ENCODE measurements around the gene MBD3L2. TPM values are rescaled to one million over a fixed set of nuclear protein-coding genes. Genes with fewer than 3 reads are reported as not detected.
"Not testable (repeated sequence)": the region's sequence is repeated elsewhere in the genome, so short reads cannot be mapped to it uniquely, and the experiment has no call there.

The MBD3L2 gene
- polyA plus RNA-seq, 5 donors: not detected

GRCh38 chr19:7059977-7060376 is 10.9 kb downstream of the MBD3L2 start:
- DNase-seq: not testable (repeated sequence)

- no peak for DNase-seq
Observed at GRCh38 chr19:7063339-7063738, 14.2 kb downstream of the MBD3L2 start.

GRCh38 chr19:7063764-7064418 is 14.8 kb downstream of the MBD3L2 start:
- no peak for DNase-seq

GRCh38 chr19:7067122-7067521 is 18.0 kb downstream of the MBD3L2 start:
- not testable (repeated sequence) for DNase-seq

- no peak for DNase-seq
Observed at GRCh38 chr19:7067716-7068115, 18.6 kb downstream of the MBD3L2 start.

- no peak for DNase-seq
Observed at GRCh38 chr19:7068599-7068998, 19.5 kb downstream of the MBD3L2 start.

- peak; percentile 95 to 96 for DNase-seq
Observed at GRCh38 chr19:7069042-7069903, 20.2 kb downstream of the MBD3L2 start, which contains the start of gene ZNF557. ZNF557 (plus strand) TSS chr19:7069703; CDS start chr19:7075075, 5,372 bp downstream.

- no peak for DNase-seq
Observed at GRCh38 chr19:7069904-7070226, 20.7 kb downstream of the MBD3L2 start.

GRCh38 chr19:7072541-7072940 is 23.4 kb downstream of the MBD3L2 start:
- no peak for DNase-seq

- DNase-seq: no peak
Observed at GRCh38 chr19:7074705-7075282, 25.7 kb downstream of the MBD3L2 start.

GRCh38 chr19:7076151-7076550 is 27.0 kb downstream of the MBD3L2 start:
- no peak for DNase-seq

- DNase-seq: no peak
Observed at GRCh38 chr19:7078008-7078407, 28.9 kb downstream of the MBD3L2 start.

GRCh38 chr19:7083076-7083956 is 34.2 kb downstream of the MBD3L2 start:
- DNase-seq: no peak

- DNase-seq: no peak
Observed at GRCh38 chr19:7088999-7089398, 39.9 kb downstream of the MBD3L2 start.

GRCh38 chr19:7098096-7098495 is 49.0 kb downstream of the MBD3L2 start:
- no peak for DNase-seq

GRCh38 chr19:7098701-7099596 is 49.8 kb downstream of the MBD3L2 start:
- peak; percentile 94 for DNase-seq

GRCh38 chr19:7099597-7099921 is 50.4 kb downstream of the MBD3L2 start:
- DNase-seq: no peak
